Endodermal cell (in vitro differentiated cells): ENCODE data around the gene SYNE1. TPM values are rescaled to one million over a fixed set of nuclear protein-coding genes. Genes with fewer than 3 reads are reported as not detected.

Experiments used
- DNase-seq: peaks from one replicate; pipeline ENCODE4 v3.0.0-alpha.2; 2017
- H3K27ac ChIP-seq: 2 replicates; pipeline ENCODE4 v1.5.1; 2013; ENCODE audit warnings: mild to moderate bottlenecking, low read depth, low read length, moderate library complexity
- H3K27me3 ChIP-seq: 2 replicates; pipeline ENCODE4 v1.6.1; 2013; ENCODE audit warnings: mild to moderate bottlenecking, low read length, moderate library complexity; ENCODE audit not compliant: insufficient read depth, control insufficient read depth, poor library complexity, severe bottlenecking
- H3K36me3 ChIP-seq: 2 replicates; pipeline ENCODE4 v1.7.0; 2013; ENCODE audit warnings: mild to moderate bottlenecking, low read length, moderate library complexity; ENCODE audit not compliant: control insufficient read depth, insufficient read depth
- H3K4me1 ChIP-seq: one replicate; pipeline ENCODE4 v1.7.0; 2013; ENCODE audit warnings: low read length; ENCODE audit not compliant: control insufficient read depth, insufficient read depth
- H3K4me3 ChIP-seq: 2 replicates; pipeline ENCODE4 v1.5.1; 2013; ENCODE audit warnings: mild to moderate bottlenecking, low read length, moderate library complexity
- H3K9ac ChIP-seq: 2 replicates; pipeline ENCODE4 v1.6.1; 2013; ENCODE audit warnings: mild to moderate bottlenecking, low read length, moderate library complexity; ENCODE audit not compliant: poor library complexity, severe bottlenecking; ENCODE audit errors: extremely low read depth
- H3K9me3 ChIP-seq: 2 replicates; pipeline ENCODE4 v1.6.1; 2013; ENCODE audit warnings: mild to moderate bottlenecking, low read length, moderate library complexity; ENCODE audit not compliant: control insufficient read depth
- H3K27ac Mint-ChIP-seq: 2 replicates; pipeline ENCODE4 v1.8.0; 2020; ENCODE audit warnings: mixed read lengths
- H3K27me3 Mint-ChIP-seq: 2 replicates; pipeline ENCODE4 v1.8.0; 2021; ENCODE audit warnings: mild to moderate bottlenecking, mixed read lengths; ENCODE audit not compliant: insufficient read depth
- H3K36me3 Mint-ChIP-seq: 2 replicates; pipeline ENCODE4 v1.8.0; 2020; ENCODE audit warnings: low read depth, mixed read lengths
- H3K4me1 Mint-ChIP-seq: 2 replicates; pipeline ENCODE4 v1.8.0; 2020; ENCODE audit warnings: mixed read lengths
- H3K4me3 Mint-ChIP-seq: 2 replicates; pipeline ENCODE4 v1.8.0; 2020; ENCODE audit warnings: mild to moderate bottlenecking, moderate library complexity, mixed read lengths
- H3K9me3 Mint-ChIP-seq: 2 replicates; pipeline ENCODE4 v1.8.0; 2020; ENCODE audit warnings: mild to moderate bottlenecking, mixed read lengths
- CTCF ChIP-seq: fragments of 200-600 bp; sonication (generic); conservative IDR thresholded peaks from 2 replicates; pipeline ENCODE4 v1.5.0; 2021; ENCODE audit warnings: antibody characterized with exemption, mild to moderate bottlenecking
- WGBS, 2 experiments: methylation state at CpG; one replicate each; pipeline versions ENCODE4 v1.1.5 to v1.1.7; 2013; ENCODE audit warnings: missing lambda C conversion rate in 2 of 2, mixed read lengths in 1 of 2; ENCODE audit not compliant: insufficient coverage in 1 of 2, insufficient read length in 1 of 2; 5-methylcytosine and 5-hydroxymethylcytosine counted together
- total RNA-seq, 2 donors: library from RNA; stranded (reverse); fragmentation: NEBNext Ultra II Directional in 1 of 2; extraction: Animal tissue kit (Norgen Biotek cat#: 25700) in 1 of 2; gene quantifications; 2 replicates in 1 of 2; 3 replicates in 1 of 2; pipeline ENCODE4 v1.2.1, GENCODE V29; 2021

SYNE1 gene
- total RNA-seq, 2 donors from 2014 or later, result 7.9 to 9.5 TPM

GRCh38 chr6:152176268-152176667, 460.9 kb downstream of the SYNE1 start:
- Histone ChIP-seq H3K27me3 (no peaks in the 10 kb centered on the region), H3K9me3 (peaks cover 7% of the 10 kb centered on the region), H3K9ac (no peak overlapping the region), H3K4me3 (no peak overlapping the region), H3K4me1 (no peaks in the 10 kb centered on the region), H3K36me3 (peaks cover 4% of the 10 kb centered on the region), H3K27ac (no peak overlapping the region)
- Mint-ChIP-seq H3K9me3 (no peaks in the 10 kb centered on the region), H3K27ac (no peak overlapping the region), H3K27me3 (no peaks in the 10 kb centered on the region), H3K36me3 (peaks cover 4% of the 10 kb centered on the region), H3K4me1 (peaks cover 4% of the 10 kb centered on the region), H3K4me3 (no peak overlapping the region)
- WGBS, 2 experiments, result 93 to 100% methylated on average over 1 to 4 of the region's 4 CpGs
- no peak for TF ChIP-seq CTCF
- DNase-seq, result no peak

GRCh38 chr6:152173957-152174356, 463.2 kb downstream of the SYNE1 start:
- Histone ChIP-seq H3K9ac (no peak overlapping the region), H3K4me3 (no peak overlapping the region), H3K4me1 (no peaks in the 10 kb centered on the region), H3K36me3 (peaks cover 4% of the 10 kb centered on the region), H3K27me3 (no peaks in the 10 kb centered on the region), H3K9me3 (peaks cover 7% of the 10 kb centered on the region), H3K27ac (no peak overlapping the region)
- WGBS, 2 experiments, result 86 to 100% methylated on average over 2 of the region's 2 CpGs
- Mint-ChIP-seq H3K4me1 (peaks cover 4% of the 10 kb centered on the region), H3K4me3 (no peak overlapping the region), H3K27ac (no peak overlapping the region), H3K9me3 (no peaks in the 10 kb centered on the region), H3K27me3 (no peaks in the 10 kb centered on the region), H3K36me3 (peaks cover 4% of the 10 kb centered on the region)
- DNase-seq, result no peak
- TF ChIP-seq CTCF, result no peak

- Mint-ChIP-seq H3K36me3 (peaks cover 4% of the 10 kb centered on the region), H3K27ac (no peak overlapping the region), H3K4me1 (peaks cover 4% of the 10 kb centered on the region), H3K4me3 (no peak overlapping the region), H3K9me3 (no peaks in the 10 kb centered on the region), H3K27me3 (no peaks in the 10 kb centered on the region)
- Histone ChIP-seq H3K36me3 (peaks cover 4% of the 10 kb centered on the region), H3K9me3 (peaks cover 7% of the 10 kb centered on the region), H3K4me1 (no peaks in the 10 kb centered on the region), H3K27me3 (no peaks in the 10 kb centered on the region), H3K9ac (no peak overlapping the region), H3K4me3 (no peak overlapping the region), H3K27ac (no peak overlapping the region)
- 96% methylated on average over 4 of the region's 4 CpGs for WGBS, 2 experiments
- DNase-seq, result no peak
- no peak for TF ChIP-seq CTCF
Observed at GRCh38 chr6:152173321-152173720, 463.8 kb downstream of the SYNE1 start.
